B cell (primary cell): ENCODE data around the gene STAT5A. TPM values are rescaled to one million over a fixed set of nuclear protein-coding genes. Genes with fewer than 3 reads are reported as not detected.

Experiments used
- ATAC-seq: fragments of 200-7000 bp; cut with Tn5 transposase; one replicate; pipeline ENCODE4 v1.10.0; 2021; ENCODE audit warnings: low read depth, mild to moderate bottlenecking, moderate number of reproducible peaks, moderate library complexity
- CTCF ChIA-PET: fragments of 350-600 bp; sonication (Branson Sonifier 250); formaldehyde crosslinking; loops from one replicate; lab custom pipeline; 2021; ENCODE audit warnings: antibody characterized with exemption, inconsistent platforms; lab: Charles Lee
- POLR2A ChIA-PET: fragments of 350-600 bp; sonication (Branson Sonifier 250); formaldehyde crosslinking; loops from one replicate; lab custom pipeline; 2021; ENCODE audit warnings: antibody characterized with exemption; lab: Charles Lee
- DNase-seq: peaks from one replicate; pipeline ENCODE4 v3.0.0; 2013
- H2AFZ ChIP-seq: 2 replicates; pipeline ENCODE4 v1.6.1; 2012; ENCODE audit warnings: mild to moderate bottlenecking, low read depth, low read length; ENCODE audit not compliant: insufficient read depth, poor library complexity, severe bottlenecking
- H3K27ac ChIP-seq, 2 donors: 1 replicate in 1 of 2; 2 replicates in 1 of 2; pipeline ENCODE4 v1.5.1; 2012 to 2013; ENCODE audit warnings: low read length in 2 of 2, mild to moderate bottlenecking in 2 of 2, moderate library complexity in 1 of 2
- H3K27me3 ChIP-seq, 4 experiments: fragments of 200-600 bp in 1 of 4; sonication (generic) in 1 of 4; replicated peaks in 1 of 4; 1 replicate in 2 of 4; 2 replicates in 2 of 4; pipeline versions ENCODE4 v1.6.1 to v1.7.0; 2013 to 2016; ENCODE audit warnings: low read length in 3 of 4, mild to moderate bottlenecking in 2 of 4, mixed read lengths in 1 of 4, moderate library complexity in 1 of 4; ENCODE audit not compliant: insufficient read depth in 4 of 4, control insufficient read depth in 3 of 4; ENCODE audit errors: control extremely low read depth in 1 of 4
- H3K36me3 ChIP-seq, 2 experiments: replicated peaks in 1 of 2; 1 replicate in 1 of 2; 2 replicates in 1 of 2; pipeline versions ENCODE4 v1.6.1 to v1.7.1; 2013; ENCODE audit warnings: low read length in 1 of 2; ENCODE audit not compliant: insufficient read depth in 2 of 2, control insufficient read depth in 1 of 2; ENCODE audit errors: control extremely low read depth in 1 of 2, extremely low read depth in 1 of 2
- H3K4me1 ChIP-seq, 2 donors: fragments of 200-600 bp in 1 of 2; sonication (generic) in 1 of 2; 1 replicate in 1 of 2; 2 replicates in 1 of 2; pipeline versions ENCODE4 v1.5.1 to v1.6.1; 2013 to 2017; ENCODE audit warnings: low read length in 2 of 2; ENCODE audit not compliant: control insufficient read depth in 2 of 2, insufficient read depth in 2 of 2
- H3K4me2 ChIP-seq: replicated peaks from 2 replicates; pipeline ENCODE3; 2012; ENCODE audit warnings: mild to moderate bottlenecking, low read depth, low read length; ENCODE audit not compliant: poor library complexity, severe bottlenecking
- H3K4me3 ChIP-seq, 5 experiments: fragments of 200-600 bp in 1 of 5; sonication (generic) in 1 of 5; 1 replicate in 3 of 5; 2 replicates in 2 of 5; pipeline versions ENCODE4 v1.5.1 to v1.7.0; 2011 to 2016; ENCODE audit warnings: low read length in 4 of 5, mild to moderate bottlenecking in 4 of 5, low read depth in 2 of 5, control low read depth in 1 of 5, moderate library complexity in 1 of 5; ENCODE audit not compliant: insufficient read depth in 1 of 5; ENCODE audit errors: control extremely low read depth in 1 of 5, extremely low read depth in 1 of 5
- H3K79me2 ChIP-seq: fragments of 200-600 bp; sonication (generic); one replicate; pipeline ENCODE4 v1.6.0; 2016; ENCODE audit warnings: low read length; ENCODE audit not compliant: control insufficient read depth, insufficient read depth
- H3K9ac ChIP-seq: fragments of 200-600 bp; sonication (generic); 2 replicates; pipeline ENCODE4 v1.6.1; 2017; ENCODE audit warnings: mild to moderate bottlenecking, low read length, moderate library complexity
- H3K9me3 ChIP-seq, 3 donors: one replicate each; pipeline versions ENCODE4 v1.6.1 to v1.7.1; 2013; ENCODE audit warnings: low read length in 2 of 3; ENCODE audit not compliant: control insufficient read depth in 2 of 3, insufficient read depth in 1 of 3; ENCODE audit errors: control extremely low read depth in 1 of 3
- H4K20me1 ChIP-seq: 2 replicates; pipeline ENCODE4 v1.6.0; 2012; ENCODE audit warnings: mild to moderate bottlenecking, low read length; ENCODE audit not compliant: insufficient read depth, control insufficient read depth, poor library complexity, severe bottlenecking
- H3K27ac Mint-ChIP-seq: one replicate; pipeline ENCODE4 v1.8.0; 2021; ENCODE audit warnings: mixed read lengths
- H3K27me3 Mint-ChIP-seq: one replicate; pipeline ENCODE4 v1.8.0; 2021; ENCODE audit warnings: mixed read lengths
- H3K4me1 Mint-ChIP-seq: one replicate; pipeline ENCODE4 v1.8.0; 2021; ENCODE audit warnings: mixed read lengths
- H3K4me3 Mint-ChIP-seq: one replicate; pipeline ENCODE4 v1.8.0; 2021; ENCODE audit warnings: mixed read lengths
- H3K9me3 Mint-ChIP-seq: one replicate; pipeline ENCODE4 v1.8.0; 2022; ENCODE audit warnings: mixed read lengths; ENCODE audit not compliant: insufficient read depth
- CTCF ChIP-seq: fragments of 200-600 bp; IDR thresholded peaks from one replicate; pipeline ENCODE4 v1.8.0; 2022; ENCODE audit warnings: antibody characterized with exemption, mild to moderate bottlenecking
- EZH2 ChIP-seq: IDR thresholded peaks from 2 replicates; pipeline ENCODE4 v1.6.1; 2012; ENCODE audit warnings: borderline replicate concordance, low read depth, mild to moderate bottlenecking, moderate library complexity, low read length; ENCODE audit not compliant: insufficient read depth, poor library complexity, severe bottlenecking
- WGBS: methylation state at CpG from one replicate; pipeline ENCODE4 v1.1.5; 2013; ENCODE audit warnings: missing lambda C conversion rate; ENCODE audit not compliant: insufficient coverage; 5-methylcytosine and 5-hydroxymethylcytosine counted together
- intact Hi-C: fragments of 100-400 bp; cut with micrococcal nuclease; formaldehyde crosslinking; loops from one replicate; pipeline ENCODE4 v1.10.0; 2022
- polyA plus RNA-seq: library from polyadenylated mRNA; depleted of rRNA; stranded (reverse); fragments of >200 nt; gene quantifications from 2 replicates; pipeline ENCODE4 v1.2.3, GENCODE V29; 2012
- total RNA-seq, 2 donors: library from RNA; stranded (reverse); fragments of 120-200 nt in 1 of 2; gene quantifications; 1 replicate in 1 of 2; 2 replicates in 1 of 2; pipeline versions ENCODE4 v1.2.3 to v1.2.4, GENCODE V29; 2013 to 2022

STAT5A gene
- total and polyA plus RNA-seq, 2 donors (not counting 1 experiment from before 2014, with no cell fraction given), result 48.8 to 110 TPM

GRCh38 chr17:42303694-42304093 is 15.4 kb downstream of the STAT5A start:
- POLR2A ChIA-PET, result interaction anchor here (0.6 kb wide), 1 partner anchor 16 kb away, joined by 4 read pairs; no protein-coding TSS in a partner anchor
- no peaks in the 10 kb centered on the region for H3K4me1 Mint-ChIP-seq
- no peak for ATAC-seq

More at GRCh38 chr17:42303694-42304093, 15.4 kb downstream of the STAT5A start:
- intact Hi-C loops, result no loop called here
- Histone ChIP-seq H3K27ac (no peak overlapping the region), H4K20me1 (no peaks in the 10 kb centered on the region), H3K4me1 (no peaks in the 10 kb centered on the region), H3K9ac (no peak overlapping the region), H3K27me3 (no peaks in the 10 kb centered on the region), H3K4me3 (no peak overlapping the region), H3K79me2 (no peaks in the 10 kb centered on the region), H3K9me3 (no peaks in the 10 kb centered on the region), H3K4me2 (no peak overlapping the region), H2AFZ (no peak overlapping the region), H3K36me3 (peaks cover 0 to 76% of the 10 kb centered on the region in 2 experiments)
- no peak overlapping the region for H3K27ac Mint-ChIP-seq
- WGBS, result 98% methylated on average over 3 of the region's 3 CpGs
- no peaks in the 10 kb centered on the region for H3K27me3 Mint-ChIP-seq
- DNase-seq, result no peak
- no peaks in the 10 kb centered on the region for H3K9me3 Mint-ChIP-seq
- CTCF ChIA-PET, result no interaction called here
- TF ChIP-seq EZH2, result no peak
- no peak for TF ChIP-seq CTCF
- no peak overlapping the region for H3K4me3 Mint-ChIP-seq
